Measurements from ENCODE around the gene PCDH1. TPM values are rescaled to one million over a fixed set of nuclear protein-coding genes. Genes with fewer than 3 reads are reported as not detected.
"Not testable (repeated sequence)": the region's sequence is repeated elsewhere in the genome, so short reads cannot be mapped to it uniquely, and the experiment has no call there.

PCDH1 gene
- total RNA-seq, 6 experiments from 2014 or later: 20.8 to 44.1 (median 29.4) TPM

DNA sequence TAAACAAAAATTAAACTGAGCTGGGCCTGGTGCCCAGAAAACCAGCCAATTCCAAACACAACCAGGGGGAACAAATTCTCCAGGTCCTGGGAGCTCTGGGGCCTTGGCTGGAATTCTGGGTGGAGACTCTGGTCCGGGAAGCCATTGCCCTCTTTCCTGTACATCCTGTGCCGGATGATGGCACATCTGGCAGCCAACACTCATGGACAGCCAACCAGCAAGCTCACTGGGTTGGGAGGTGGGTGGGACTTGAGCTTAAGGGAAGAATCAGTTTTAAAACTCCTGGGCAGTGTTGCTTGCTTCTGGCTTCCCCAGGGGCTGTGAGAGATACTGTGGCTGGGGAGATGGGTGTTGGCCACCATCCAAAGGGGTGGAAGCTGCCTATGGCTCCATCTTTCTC is 56.1 kb downstream of the PCDH1 start:
- Histone ChIP-seq H3K9me3 (no peaks in the 10 kb centered on the region), H3K36me3 (no peaks in the 10 kb centered on the region), H3K27me3 (no peaks in the 10 kb centered on the region), H3K4me1 (no peaks in the 10 kb centered on the region), H3K4me3 (no peak overlapping the region), H3K27ac (no peak overlapping the region)
- TF ChIP-seq, protein P1, sequence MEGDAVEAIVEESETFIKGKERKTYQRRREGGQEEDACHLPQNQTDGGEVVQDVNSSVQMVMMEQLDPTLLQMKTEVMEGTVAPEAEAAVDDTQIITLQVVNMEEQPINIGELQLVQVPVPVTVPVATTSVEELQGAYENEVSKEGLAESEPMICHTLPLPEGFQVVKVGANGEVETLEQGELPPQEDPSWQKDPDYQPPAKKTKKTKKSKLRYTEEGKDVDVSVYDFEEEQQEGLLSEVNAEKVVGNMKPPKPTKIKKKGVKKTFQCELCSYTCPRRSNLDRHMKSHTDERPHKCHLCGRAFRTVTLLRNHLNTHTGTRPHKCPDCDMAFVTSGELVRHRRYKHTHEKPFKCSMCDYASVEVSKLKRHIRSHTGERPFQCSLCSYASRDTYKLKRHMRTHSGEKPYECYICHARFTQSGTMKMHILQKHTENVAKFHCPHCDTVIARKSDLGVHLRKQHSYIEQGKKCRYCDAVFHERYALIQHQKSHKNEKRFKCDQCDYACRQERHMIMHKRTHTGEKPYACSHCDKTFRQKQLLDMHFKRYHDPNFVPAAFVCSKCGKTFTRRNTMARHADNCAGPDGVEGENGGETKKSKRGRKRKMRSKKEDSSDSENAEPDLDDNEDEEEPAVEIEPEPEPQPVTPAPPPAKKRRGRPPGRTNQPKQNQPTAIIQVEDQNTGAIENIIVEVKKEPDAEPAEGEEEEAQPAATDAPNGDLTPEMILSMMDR (IDR thresholded peaks at IDR 0.05): no peak
- TF ChIP-seq POLR2A (IDR thresholded peaks at IDR 0.05): no peak
- WGBS (ENCODE audit: insufficient coverage, low coverage, low lambda C conversion rate, missing lambda C conversion rate): 33% methylated on average over 1 of the region's 2 CpGs
- DNase-seq (no peak), ATAC-seq (peak in 1 of 4 donors; percentile 42)
- intact Hi-C loops (cut with DNase I): no loop called here

DNA sequence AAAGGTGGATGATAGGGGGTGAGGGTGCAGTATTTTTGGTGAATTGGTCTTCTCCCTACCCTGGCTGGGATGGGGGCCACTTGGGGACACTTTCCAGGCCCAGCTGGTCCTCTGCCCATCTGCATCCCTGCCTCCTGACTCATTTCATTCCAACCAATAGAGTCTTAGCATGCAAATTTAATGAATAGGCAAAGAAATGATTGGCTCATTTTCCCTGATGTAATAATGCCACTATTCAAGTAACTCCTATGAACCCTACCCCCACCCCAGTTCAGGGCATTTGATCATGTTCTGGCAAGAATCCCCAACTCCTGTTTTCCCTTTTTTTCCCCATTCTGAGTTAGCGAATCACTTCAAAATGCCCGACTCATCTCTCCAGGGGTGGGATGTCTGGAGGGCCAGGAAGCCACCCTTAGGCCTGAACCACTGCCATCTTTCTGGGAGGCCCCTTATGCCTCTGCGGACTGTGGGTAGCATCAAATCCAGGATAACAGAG is 56.7 kb downstream of the PCDH1 start:
- ATAC-seq: peak in 1 of 4 donors; percentile 15
- DNase-seq: no peak

DNA sequence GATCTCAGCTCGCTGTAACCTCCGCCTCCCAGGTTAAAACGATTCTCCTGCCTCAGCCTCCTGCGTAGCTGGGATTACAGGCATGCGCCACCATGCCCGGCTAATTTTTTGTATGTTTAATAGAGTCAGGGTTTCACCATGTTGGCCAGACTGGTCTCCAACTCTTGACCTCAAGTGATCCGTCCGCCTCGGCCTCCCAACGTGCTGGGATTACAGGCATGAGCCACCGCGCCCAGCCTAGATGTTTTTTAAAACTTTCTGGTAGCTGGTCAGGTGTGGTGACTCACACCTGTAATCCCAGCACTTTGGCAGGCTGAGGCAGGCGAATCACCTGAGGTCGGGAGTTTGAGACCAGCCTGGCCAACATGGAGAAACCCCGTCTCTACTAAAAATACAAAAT is 57.5 kb downstream of the PCDH1 start:
- intact Hi-C loops (cut with DNase I); H3K27me3 ChIP-seq; ATAC-seq; DNase-seq; H3K27ac ChIP-seq; H3K9me3 ChIP-seq; H3K4me3 ChIP-seq; H3K4me1 ChIP-seq; H3K36me3 ChIP-seq: not testable (repeated sequence)
- WGBS (ENCODE audit: insufficient coverage, low coverage, low lambda C conversion rate, missing lambda C conversion rate): 95% methylated on average over 9 of the region's 15 CpGs

More for the DNA sequence above, 56.7 kb downstream of the PCDH1 start:
- Histone ChIP-seq H3K4me3 (no peak overlapping the region), H3K27me3 (no peaks in the 10 kb centered on the region), H3K36me3 (no peaks in the 10 kb centered on the region), H3K4me1 (no peaks in the 10 kb centered on the region), H3K27ac (no peak overlapping the region), H3K9me3 (no peaks in the 10 kb centered on the region)
- WGBS (ENCODE audit: insufficient coverage, low coverage, low lambda C conversion rate, missing lambda C conversion rate): 56% methylated on average over 3 of the region's 3 CpGs
- no peak for TF ChIP-seq POLR2A (IDR thresholded peaks at IDR 0.05)
- TF ChIP-seq, protein P1 (IDR thresholded peaks at IDR 0.05): no peak
- intact Hi-C loops (cut with DNase I): no loop called here

DNA sequence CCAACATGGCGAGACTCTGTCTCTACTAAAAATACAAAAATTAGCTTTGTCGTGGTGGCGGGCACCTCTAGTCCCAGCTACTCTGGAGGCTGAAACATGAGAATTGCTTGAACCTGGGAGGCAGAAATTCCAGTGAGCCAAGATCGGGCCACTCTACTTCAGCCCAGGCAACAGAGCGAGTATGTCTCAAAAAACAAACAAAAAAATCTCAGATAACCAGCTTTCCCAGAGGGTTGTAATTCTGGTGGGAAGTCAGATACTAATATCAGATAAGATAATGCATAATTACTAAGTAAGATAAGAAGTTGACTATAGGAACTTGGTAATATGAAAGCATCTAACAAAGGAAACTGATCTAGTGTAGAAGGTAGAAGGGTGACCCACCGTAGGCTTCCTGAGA is 60.6 kb downstream of the PCDH1 start:
- DNase-seq: no peak
- H3K9me3 ChIP-seq: no peaks in the 10 kb centered on the region
- TF ChIP-seq, protein P1 (IDR thresholded peaks at IDR 0.05): no peak
- no peak for TF ChIP-seq POLR2A (IDR thresholded peaks at IDR 0.05)
- ATAC-seq: no peak
- no peak overlapping the region for H3K4me3 ChIP-seq
- H3K27me3 ChIP-seq: no peaks in the 10 kb centered on the region
- WGBS (ENCODE audit: insufficient coverage, low coverage, low lambda C conversion rate, missing lambda C conversion rate): 94% methylated on average over 6 of the region's 6 CpGs
- no peak overlapping the region for H3K27ac ChIP-seq
- H3K36me3 ChIP-seq: no peaks in the 10 kb centered on the region
- no peaks in the 10 kb centered on the region for H3K4me1 ChIP-seq
- intact Hi-C loops (cut with DNase I): loop anchor here in 1 of 2 donors (10.0 kb wide), 1 partner anchor 113 kb away; no protein-coding TSS in a partner anchor

DNA sequence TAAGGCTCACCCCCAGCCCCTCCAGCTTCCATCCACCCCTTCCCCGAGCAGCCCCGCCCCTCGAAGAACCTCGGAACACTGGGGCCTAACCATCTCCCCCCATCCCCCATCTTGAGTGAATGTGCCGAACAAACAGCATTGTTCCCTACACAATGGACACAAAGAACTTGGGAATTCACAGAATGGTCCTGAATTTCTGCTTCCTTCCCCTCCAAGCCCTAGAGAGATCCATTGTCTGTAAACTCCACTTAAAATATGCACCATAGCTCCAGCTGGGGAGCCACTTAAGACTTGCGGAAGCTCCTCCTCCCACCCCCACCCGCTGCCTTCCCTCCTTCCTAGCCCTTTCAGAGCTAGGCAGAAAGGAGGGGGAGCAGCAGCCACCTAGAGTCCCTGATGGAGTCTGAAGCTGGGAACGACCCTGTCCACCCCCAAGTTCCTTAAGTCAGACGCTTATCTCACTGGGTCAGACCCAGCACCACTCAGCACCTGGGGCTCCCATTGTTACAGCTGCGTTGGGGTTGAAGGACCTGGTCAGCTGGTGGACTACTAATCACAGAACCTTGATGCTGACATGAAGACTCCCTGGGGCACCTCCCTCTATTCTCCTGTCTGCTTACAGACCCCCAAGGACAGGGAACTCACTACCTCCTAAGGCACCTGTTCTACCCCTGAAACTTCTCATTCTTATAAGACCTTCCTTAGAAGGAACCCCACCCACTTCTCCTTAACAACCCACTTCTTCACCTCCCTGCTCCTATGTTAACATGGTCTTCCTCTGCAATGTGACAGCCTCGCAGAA is 61.4 kb downstream of the PCDH1 start:
- DNase-seq (no peak), ATAC-seq (no peak)
- intact Hi-C loops (cut with DNase I): loop anchor here in 1 of 2 donors (10.0 kb wide), 1 partner anchor 112 kb away; no protein-coding TSS in a partner anchor
- no peak for TF ChIP-seq POLR2A (IDR thresholded peaks at IDR 0.05)
- TF ChIP-seq, protein P1 (IDR thresholded peaks at IDR 0.05): no peak
- Histone ChIP-seq H3K27me3 (no peaks in the 10 kb centered on the region), H3K27ac (no peak overlapping the region), H3K4me3 (no peak overlapping the region), H3K4me1 (no peaks in the 10 kb centered on the region), H3K9me3 (no peaks in the 10 kb centered on the region), H3K36me3 (no peaks in the 10 kb centered on the region)
- 46% methylated on average over 6 of the region's 11 CpGs for whole genome bisulfite sequencing (ENCODE audit: insufficient coverage, low coverage, low lambda C conversion rate, missing lambda C conversion rate)

All from right lobe of liver (tissue), 6 donors.